ENCODE measurements around the gene ZNF512B. TPM values are rescaled to one million over a fixed set of nuclear protein-coding genes. Genes with fewer than 3 reads are reported as not detected.
"Not testable (repeated sequence)": the region's sequence is repeated elsewhere in the genome, so short reads cannot be mapped to it uniquely, and the experiment has no call there.

The ZNF512B gene
- total RNA-seq, 2 experiments from 2014 or later: 19.3 to 21.4 TPM

- no peak for DNase-seq
- peaks cover 42% of the 10 kb centered on the region for H3K36me3 Mint-ChIP-seq (ENCODE audit: low read depth)
- no peaks in the 10 kb centered on the region for H3K9me3 Mint-ChIP-seq
- POLR2A ChIA-PET: no interaction called here
- H3K27me3 Mint-ChIP-seq: no peaks in the 10 kb centered on the region
- H3K27ac Mint-ChIP-seq: no peak overlapping the region
- no peak overlapping the region for H3K4me3 Mint-ChIP-seq
- CTCF ChIA-PET: interaction anchor here (1.8 kb wide), 1 partner anchor 15 kb away, joined by 5 read pairs; no protein-coding TSS in a partner anchor
- peaks cover 10% of the 10 kb centered on the region for H3K4me1 Mint-ChIP-seq
Observed at GRCh38 chr20:63926298-63926697, 43.4 kb downstream of the ZNF512B start.

- Mint-ChIP-seq H3K9me3 (no peaks in the 10 kb centered on the region), H3K27ac (no peak overlapping the region), H3K4me3 (no peak overlapping the region), H3K27me3 (no peaks in the 10 kb centered on the region), H3K4me1 (peaks cover 10% of the 10 kb centered on the region), H3K36me3 (ENCODE audit: low read depth) (peaks cover 34% of the 10 kb centered on the region)
- POLR2A ChIA-PET: no interaction called here
- CTCF ChIA-PET: no interaction called here
- no peak for DNase-seq
Observed at GRCh38 chr20:63924241-63924640, 45.5 kb downstream of the ZNF512B start.

- H3K9me3 Mint-ChIP-seq: no peaks in the 10 kb centered on the region
- CTCF ChIA-PET: no interaction called here
- H3K27me3 Mint-ChIP-seq: no peaks in the 10 kb centered on the region
- H3K36me3 Mint-ChIP-seq (ENCODE audit: low read depth): peaks cover 33% of the 10 kb centered on the region
- H3K27ac Mint-ChIP-seq: no peak overlapping the region
- POLR2A ChIA-PET: no interaction called here
- H3K4me1 Mint-ChIP-seq: peaks cover 10% of the 10 kb centered on the region
- no peak overlapping the region for H3K4me3 Mint-ChIP-seq
- DNase-seq: no peak
Observed at GRCh38 chr20:63923651-63924050, 46.1 kb downstream of the ZNF512B start.

GRCh38 chr20:63920226-63920625, 49.5 kb downstream of the ZNF512B start:
- ChIA-PET CTCF (no interaction called here), POLR2A (no interaction called here)
- no peak overlapping the region for H3K4me3 Mint-ChIP-seq
- no peak overlapping the region for H3K27ac Mint-ChIP-seq
- H3K9me3 Mint-ChIP-seq: no peaks in the 10 kb centered on the region
- no peaks in the 10 kb centered on the region for H3K27me3 Mint-ChIP-seq
- peaks cover 11% of the 10 kb centered on the region for H3K4me1 Mint-ChIP-seq
- DNase-seq: no peak
- H3K36me3 Mint-ChIP-seq (ENCODE audit: low read depth): peaks cover 36% of the 10 kb centered on the region

DNA sequence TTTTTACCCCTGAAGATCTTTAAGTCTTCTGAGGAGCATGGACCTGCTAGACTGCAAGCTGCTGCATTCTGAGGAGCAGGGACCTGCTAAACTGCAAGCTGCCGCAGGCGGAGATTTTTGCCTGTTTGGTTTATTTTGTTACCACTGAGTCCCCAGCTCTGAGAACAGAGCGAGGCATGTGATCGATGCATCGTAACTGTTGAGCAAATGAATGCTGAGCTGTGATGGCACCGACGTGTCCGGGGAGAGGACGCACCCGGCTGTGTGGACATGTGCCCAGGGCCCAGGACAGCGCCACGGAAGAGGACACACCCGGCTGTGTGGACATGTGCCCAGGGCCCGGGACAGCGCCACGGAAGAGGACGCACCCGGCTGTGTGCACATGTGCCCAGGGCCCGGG, 50.6 kb downstream of the ZNF512B start:
- ChIA-PET CTCF (interaction anchor here (0.6 kb wide), 1 partner anchor 66 kb away, joined by 4 read pairs; no protein-coding TSS in a partner anchor), POLR2A (no interaction called here)
- no peaks in the 10 kb centered on the region for H3K27me3 Mint-ChIP-seq
- peaks cover 2% of the 10 kb centered on the region for H3K9me3 Mint-ChIP-seq
- H3K27ac Mint-ChIP-seq: no peak overlapping the region
- H3K4me1 Mint-ChIP-seq: peaks cover 10% of the 10 kb centered on the region
- DNase-seq: no peak
- peaks cover 40% of the 10 kb centered on the region for H3K36me3 Mint-ChIP-seq (ENCODE audit: low read depth)
- H3K4me3 Mint-ChIP-seq: no peak overlapping the region

GRCh38 chr20:63917811-63918210, 51.9 kb downstream of the ZNF512B start:
- Mint-ChIP-seq H3K4me3 (no peak overlapping the region), H3K36me3 (ENCODE audit: low read depth) (peaks cover 41% of the 10 kb centered on the region), H3K4me1 (peaks cover 8% of the 10 kb centered on the region), H3K27me3 (no peaks in the 10 kb centered on the region), H3K27ac (peak overlapping the region; percentile 13), H3K9me3 (peaks cover 2% of the 10 kb centered on the region)
- CTCF ChIA-PET: interaction anchor here (0.7 to 1.0 kb wide), 2 partner anchors 15 to 300 kb away, joined by 3 read pairs; no protein-coding TSS in a partner anchor
- POLR2A ChIA-PET: interaction anchor here (0.6 kb wide), 1 partner anchor 1418 kb away, joined by 4 read pairs; no protein-coding TSS in a partner anchor
- no peak for DNase-seq

DNA sequence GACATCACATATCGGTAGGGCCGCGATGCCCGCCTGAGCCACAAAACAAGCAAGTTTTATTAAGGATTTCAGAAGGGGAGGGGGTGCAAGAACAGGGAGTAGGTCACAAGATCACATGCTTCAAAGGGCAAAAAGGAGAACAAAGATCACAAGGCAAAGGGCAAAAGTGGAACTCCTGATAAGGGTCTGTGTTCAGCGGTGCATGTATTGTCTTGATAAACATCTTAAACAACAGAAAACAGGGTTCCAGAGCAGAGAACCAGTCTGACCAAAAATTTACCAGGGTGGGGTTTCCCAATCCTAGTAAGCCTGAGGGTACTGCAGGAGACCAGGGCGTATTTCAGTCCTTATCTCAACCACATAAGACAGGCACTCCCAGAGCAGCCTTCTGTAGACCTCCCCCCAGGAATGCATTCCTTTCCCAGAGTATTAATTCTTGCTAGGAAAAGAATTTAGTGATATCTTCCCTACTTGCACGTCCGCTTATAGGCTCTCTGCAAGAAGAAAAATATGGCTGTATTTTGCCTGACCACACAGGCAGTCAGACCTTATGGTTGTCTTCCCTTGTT, 53.3 kb downstream of the ZNF512B start:
- H3K27me3 Mint-ChIP-seq, POLR2A ChIA-PET, H3K4me1 Mint-ChIP-seq, H3K4me3 Mint-ChIP-seq, H3K27ac Mint-ChIP-seq, DNase-seq, CTCF ChIA-PET, H3K9me3 Mint-ChIP-seq: not testable (repeated sequence)
- peaks cover 41% of the 10 kb centered on the region for H3K36me3 Mint-ChIP-seq (ENCODE audit: low read depth)

DNA sequence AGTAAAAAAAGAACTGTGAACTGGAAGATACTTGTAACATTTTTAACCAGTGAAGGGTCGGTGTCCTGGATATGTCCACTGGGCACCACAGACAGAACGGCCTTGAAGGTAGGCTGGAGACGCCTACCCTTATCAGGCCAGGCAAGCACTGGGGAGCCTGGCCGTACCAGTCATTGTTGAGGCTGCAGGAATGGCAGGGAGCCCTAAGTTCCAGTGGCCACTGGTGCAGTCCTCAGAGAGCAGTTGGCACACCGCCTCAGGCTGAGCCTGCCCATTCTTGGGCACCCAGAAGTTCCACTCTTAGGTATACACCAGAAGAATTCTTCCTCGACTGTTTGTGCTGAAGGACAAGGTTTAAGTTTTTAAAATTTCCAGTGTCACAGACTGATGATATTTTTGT, 54.3 kb downstream of the ZNF512B start:
- H3K4me3 Mint-ChIP-seq: no peak overlapping the region
- H3K4me1 Mint-ChIP-seq: peaks cover 16% of the 10 kb centered on the region
- peaks cover 2% of the 10 kb centered on the region for H3K9me3 Mint-ChIP-seq
- no peaks in the 10 kb centered on the region for H3K27me3 Mint-ChIP-seq
- H3K36me3 Mint-ChIP-seq (ENCODE audit: low read depth): peaks cover 48% of the 10 kb centered on the region
- no peak for DNase-seq
- CTCF ChIA-PET: interaction anchor here (0.7 kb wide), 1 partner anchor 20 kb away, joined by 3 read pairs; no protein-coding TSS in a partner anchor
- H3K27ac Mint-ChIP-seq: no peak overlapping the region
- POLR2A ChIA-PET: no interaction called here

DNA sequence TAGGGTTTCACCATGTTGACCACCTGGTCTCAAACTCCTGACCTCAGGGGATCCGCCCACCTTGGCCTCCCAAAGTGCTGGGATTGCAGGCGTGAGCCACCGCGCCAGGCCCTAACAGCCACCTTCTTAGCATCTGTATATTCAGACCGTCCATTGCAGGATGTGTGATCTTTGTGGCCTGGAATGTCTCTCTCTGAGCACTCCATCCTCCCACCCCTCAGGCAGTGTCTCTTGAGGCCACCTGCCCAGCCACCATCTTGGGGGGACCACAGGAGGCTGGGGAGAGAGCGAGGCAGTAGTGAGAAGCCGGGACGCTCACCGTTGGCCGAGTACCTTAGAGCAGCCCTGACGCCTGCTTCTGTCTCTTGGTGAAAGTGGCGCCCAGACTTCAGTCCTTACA, 56.0 kb downstream of the ZNF512B start:
- Mint-ChIP-seq H3K27ac (no peak overlapping the region), H3K4me3 (no peak overlapping the region), H3K27me3 (no peaks in the 10 kb centered on the region), H3K4me1 (peaks cover 26% of the 10 kb centered on the region), H3K9me3 (peaks cover 2% of the 10 kb centered on the region), H3K36me3 (ENCODE audit: low read depth) (peaks cover 45% of the 10 kb centered on the region)
- CTCF ChIA-PET: interaction anchor here (1.8 kb wide), 1 partner anchor 19 kb away, joined by 5 read pairs; no protein-coding TSS in a partner anchor
- DNase-seq: no peak
- POLR2A ChIA-PET: no interaction called here

DNA sequence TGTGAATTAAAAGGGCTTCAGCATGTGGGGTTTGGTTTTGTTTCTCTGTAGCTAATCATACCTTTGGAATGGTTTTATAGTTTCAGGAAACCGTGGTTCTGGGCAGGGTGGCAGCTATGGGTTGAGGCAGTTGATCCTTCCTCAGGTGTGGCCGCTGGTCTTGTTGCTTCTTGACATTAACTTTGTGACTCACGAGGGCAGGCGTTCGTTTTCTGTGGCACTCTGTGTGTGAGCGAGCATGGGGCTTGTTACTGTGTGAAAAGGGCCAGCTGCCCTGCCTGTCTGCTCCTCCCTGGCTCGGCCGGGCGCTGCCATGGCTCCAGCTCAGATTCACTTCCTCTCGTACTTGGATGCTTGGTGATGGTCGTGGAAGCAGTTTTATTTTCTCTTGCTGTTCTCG, 58.6 kb downstream of the ZNF512B start:
- Mint-ChIP-seq H3K4me1 (peaks cover 32% of the 10 kb centered on the region), H3K36me3 (ENCODE audit: low read depth) (peaks cover 34% of the 10 kb centered on the region), H3K27ac (peak overlapping the region; percentile 69), H3K9me3 (peaks cover 2% of the 10 kb centered on the region), H3K27me3 (no peaks in the 10 kb centered on the region), H3K4me3 (no peak overlapping the region)
- no peak for DNase-seq
- POLR2A ChIA-PET: interaction anchor here (0.7 kb wide), 2 partner anchors 198 kb away, joined by 5 to 9 read pairs; no protein-coding TSS in a partner anchor
- CTCF ChIA-PET: interaction anchor here (0.7 to 2.1 kb wide), 2 partner anchors 16 to 38 kb away, joined by 3 to 5 read pairs; no protein-coding TSS in a partner anchor

GRCh38 chr20:63908008-63908682, 61.6 kb downstream of the ZNF512B start:
- H3K27ac Mint-ChIP-seq: peak overlapping the region; percentile 74
- H3K9me3 Mint-ChIP-seq: no peaks in the 10 kb centered on the region
- H3K4me1 Mint-ChIP-seq: peaks cover 51% of the 10 kb centered on the region
- DNase-seq: no peak
- H3K27me3 Mint-ChIP-seq: no peaks in the 10 kb centered on the region
- no peak overlapping the region for H3K4me3 Mint-ChIP-seq
- peaks cover 24% of the 10 kb centered on the region for H3K36me3 Mint-ChIP-seq (ENCODE audit: low read depth)
- CTCF ChIA-PET: interaction anchor here (1.5 kb wide), 1 partner anchor 370 kb away, joined by 4 read pairs; no protein-coding TSS in a partner anchor
- POLR2A ChIA-PET: no interaction called here
